ENCODE measurements around the gene TMEM130.
A peak's percentile ranks its signal among the peaks of the same experiment; 100 is the strongest.
"Not testable (repeated sequence)": the region's sequence is repeated elsewhere in the genome, so short reads cannot be mapped to it uniquely, and the experiment has no call there.

TMEM130 gene

DNA sequence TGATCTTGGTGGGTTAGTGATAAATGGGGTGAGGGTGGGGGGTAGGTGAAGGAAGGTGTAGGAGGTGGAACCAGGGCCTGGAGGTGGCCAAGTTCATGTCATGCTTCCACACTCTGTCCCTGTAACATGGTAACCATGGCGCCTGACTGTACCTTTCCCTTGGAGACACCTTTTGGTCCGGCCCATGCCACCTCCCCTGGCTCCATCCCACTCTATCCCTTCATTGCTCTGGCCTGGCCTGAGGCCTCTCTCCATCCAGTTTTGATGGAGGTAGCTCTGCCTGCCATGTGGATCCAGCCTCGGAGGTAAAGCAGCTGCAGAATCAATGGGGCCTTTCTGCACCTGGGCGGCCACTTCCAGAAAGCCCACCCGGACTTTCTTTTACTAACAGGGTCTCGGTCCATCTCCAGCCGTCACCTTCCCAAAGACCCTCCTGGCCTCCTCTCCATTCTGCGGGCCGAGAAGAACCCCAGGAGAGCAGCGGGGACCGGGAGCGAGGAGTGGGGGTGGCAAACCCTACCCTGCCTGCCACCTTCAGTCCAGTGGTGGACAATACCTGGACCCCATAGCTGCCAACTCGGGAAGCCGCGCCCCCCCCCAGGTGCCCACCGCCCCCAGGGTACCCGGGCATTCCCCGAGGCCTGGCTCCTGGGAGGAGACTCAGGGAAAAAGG, 8.0 kb upstream of the TMEM130 start:
- DNase-seq (ENCODE audit: low spot score) = no peak

DNA sequence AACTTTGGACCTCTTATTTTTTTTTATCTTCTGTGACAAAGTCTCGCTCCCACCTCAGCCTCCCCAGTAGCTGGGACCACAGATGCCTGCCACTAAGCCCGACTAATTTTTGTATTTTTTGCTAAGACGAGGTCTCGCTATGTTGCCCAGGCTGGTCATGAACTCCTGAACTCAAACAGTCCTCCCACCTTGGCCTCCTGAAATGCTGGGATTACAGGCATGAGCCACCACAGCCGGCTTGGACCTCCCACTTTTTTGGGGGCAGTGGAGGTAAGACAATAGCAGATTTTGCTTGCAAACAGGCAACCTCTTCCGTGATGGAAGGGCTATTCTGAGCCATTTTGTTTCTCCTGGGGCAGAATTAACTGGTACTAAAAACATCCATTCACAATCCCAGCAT, 7.3 kb upstream of the TMEM130 start:
- DNase-seq (ENCODE audit: low spot score) = no peak

GRCh38 chr7:98875501-98875900, 5.7 kb upstream of the TMEM130 start:
- DNase-seq (ENCODE audit: low spot score) = no peak

GRCh38 chr7:98874942-98875341, 5.1 kb upstream of the TMEM130 start:
- no peak for DNase-seq (ENCODE audit: low spot score)

GRCh38 chr7:98873610-98874009, 3.8 kb upstream of the TMEM130 start:
- not testable (repeated sequence) for DNase-seq (ENCODE audit: low spot score)

DNA sequence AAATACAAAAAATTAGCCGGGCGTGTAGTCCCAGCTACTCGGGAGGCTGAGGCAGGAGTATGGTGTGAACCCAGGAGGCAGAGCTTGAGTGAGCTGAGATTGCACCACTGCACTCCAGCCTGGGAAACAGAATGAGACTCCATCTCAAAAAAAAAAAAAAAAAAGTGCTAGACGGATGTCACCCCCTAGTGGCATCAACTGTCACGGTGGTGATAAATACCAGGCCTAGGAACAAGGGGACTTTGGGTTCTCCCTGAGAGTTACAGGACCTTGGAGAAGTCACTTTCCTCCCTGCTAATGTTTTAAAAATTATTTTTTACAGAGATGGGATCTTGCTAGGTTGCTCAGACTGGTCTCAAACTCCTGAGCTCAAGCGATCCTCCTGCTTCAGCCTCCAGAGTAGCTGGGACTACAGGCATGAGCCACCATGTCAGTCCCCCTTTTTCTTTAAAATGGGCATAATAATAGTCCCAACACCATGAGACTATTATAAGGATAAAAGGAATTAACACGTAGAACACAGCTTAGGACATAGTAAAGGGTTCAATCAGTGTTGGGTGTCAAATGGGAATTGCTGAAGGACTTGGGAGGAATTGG, 2.6 kb upstream of the TMEM130 start:
- no peak for DNase-seq (ENCODE audit: low spot score)

DNA sequence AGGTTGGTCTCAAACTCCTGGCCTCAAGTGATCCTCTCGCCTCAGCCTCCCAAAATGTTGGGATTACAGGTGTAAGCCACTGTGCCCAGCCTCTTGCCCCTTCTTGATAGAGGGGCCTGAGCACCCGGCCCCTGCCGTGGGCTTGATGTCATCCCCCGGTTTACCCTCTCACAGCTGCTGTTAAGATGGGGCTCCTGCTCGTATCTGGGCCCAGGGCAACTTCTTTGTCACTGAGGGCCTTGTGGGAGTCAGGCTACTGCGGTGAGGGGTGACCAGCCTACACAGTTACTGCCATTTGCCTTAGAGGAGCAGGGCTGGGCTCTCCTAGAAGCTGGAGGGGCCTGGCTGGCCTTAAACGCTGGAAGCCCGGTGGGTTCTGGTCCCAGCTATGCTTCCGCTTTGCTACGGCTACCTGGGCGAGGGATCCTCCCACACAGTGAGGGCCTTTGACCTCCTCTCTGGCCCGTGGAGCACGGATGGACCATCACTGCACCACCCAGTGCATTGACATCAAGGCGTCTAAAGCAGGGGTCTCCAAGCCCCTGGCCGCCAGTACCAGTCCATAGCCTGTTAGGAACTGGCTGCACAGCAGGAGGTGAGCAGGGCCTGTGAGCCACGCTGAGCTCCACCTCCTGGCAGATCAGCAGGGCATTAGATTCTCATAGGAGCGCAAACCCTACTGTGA, 1.1 kb upstream of the TMEM130 start:
- no peak for DNase-seq (ENCODE audit: low spot score)

GRCh38 chr7:98870121-98870651, 372 bp upstream of the TMEM130 start:
- peak; percentile 89 for DNase-seq (ENCODE audit: low spot score)

- no peak for DNase-seq (ENCODE audit: low spot score)
These were observed 702 bp downstream of the TMEM130 start for GRCh38 chr7:98869027-98869596.

DNA sequence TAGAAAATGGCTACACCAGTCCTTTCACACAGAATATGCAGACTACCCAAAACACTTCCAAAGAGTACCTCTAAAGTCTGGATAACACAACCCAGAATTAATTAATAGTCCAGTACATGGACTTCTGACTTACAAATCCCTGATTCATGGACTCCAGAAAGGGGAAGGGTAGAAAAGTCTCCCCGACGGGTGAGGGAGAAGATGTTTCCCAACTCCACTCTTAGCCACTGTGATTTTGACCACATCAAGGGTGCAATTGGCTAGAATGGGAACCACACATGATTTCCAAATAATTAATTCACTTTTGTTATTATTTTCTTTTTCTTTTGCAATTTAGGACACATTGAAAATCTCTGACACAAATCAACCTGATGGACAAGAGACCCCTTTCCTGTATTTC, 1.4 kb downstream of the TMEM130 start:
- no peak for DNase-seq (ENCODE audit: low spot score)

- no peak for DNase-seq (ENCODE audit: low spot score)
These were observed 3.0 kb downstream of the TMEM130 start for GRCh38 chr7:98866765-98867164.

GRCh38 chr7:98866351-98866750, 3.5 kb downstream of the TMEM130 start:
- no peak for DNase-seq (ENCODE audit: low spot score)

GRCh38 chr7:98864731-98865453, 4.9 kb downstream of the TMEM130 start:
- DNase-seq (ENCODE audit: low spot score) = peak; percentile 7

DNA sequence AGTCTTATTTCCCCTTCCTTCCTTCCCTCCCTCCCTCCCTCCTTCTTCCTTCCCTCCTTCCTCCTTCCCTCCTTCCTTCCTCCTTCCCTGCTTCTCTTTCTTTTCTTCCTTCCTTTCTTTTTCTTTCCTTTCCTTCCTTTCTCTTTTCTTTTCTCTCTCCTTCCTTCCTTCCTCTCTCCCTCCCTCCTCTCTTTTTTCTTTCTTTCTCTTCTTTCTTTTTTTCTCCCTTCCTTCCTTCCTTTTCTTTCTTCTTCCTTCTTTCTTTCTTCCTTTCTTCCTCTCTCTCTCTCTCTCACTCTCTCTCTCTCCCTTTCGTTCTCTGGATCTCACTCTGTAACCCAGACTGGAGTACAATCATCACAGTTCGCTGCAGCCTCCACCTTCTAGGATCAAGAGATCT, 6.2 kb downstream of the TMEM130 start:
- no peak for DNase-seq (ENCODE audit: low spot score)

GRCh38 chr7:98862716-98863420, 6.9 kb downstream of the TMEM130 start:
- no peak for DNase-seq (ENCODE audit: low spot score)

- DNase-seq (ENCODE audit: low spot score) = no peak
These were observed 7.6 kb downstream of the TMEM130 start for GRCh38 chr7:98862203-98862602.

DNA sequence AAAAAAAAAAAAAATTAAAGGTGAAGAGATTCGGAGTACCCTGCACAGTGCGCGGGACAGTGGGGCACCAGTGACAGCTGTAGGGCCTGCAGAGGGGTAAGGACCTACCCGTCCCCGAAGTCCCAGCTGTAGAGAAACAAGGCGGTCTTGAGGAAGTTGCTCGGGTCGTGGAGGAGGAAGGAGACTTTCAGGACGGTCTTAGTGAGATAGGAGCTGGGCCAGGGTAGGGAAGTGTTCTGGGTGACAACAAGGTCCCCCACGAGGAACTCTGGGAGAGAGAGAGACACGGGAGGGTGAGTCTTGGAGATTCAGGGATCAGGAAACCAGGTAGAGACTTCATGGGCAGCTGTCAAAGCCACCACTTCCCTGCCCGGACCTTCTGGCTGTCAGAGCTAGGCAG, 9.7 kb downstream of the TMEM130 start:
- DNase-seq (ENCODE audit: low spot score) = no peak

- DNase-seq (ENCODE audit: low spot score) = no peak
These were observed 14.0 kb downstream of the TMEM130 start for GRCh38 chr7:98855610-98856422.

GRCh38 chr7:98852826-98853225, 17.0 kb downstream of the TMEM130 start:
- DNase-seq (ENCODE audit: low spot score) = peak; percentile 72

DNA sequence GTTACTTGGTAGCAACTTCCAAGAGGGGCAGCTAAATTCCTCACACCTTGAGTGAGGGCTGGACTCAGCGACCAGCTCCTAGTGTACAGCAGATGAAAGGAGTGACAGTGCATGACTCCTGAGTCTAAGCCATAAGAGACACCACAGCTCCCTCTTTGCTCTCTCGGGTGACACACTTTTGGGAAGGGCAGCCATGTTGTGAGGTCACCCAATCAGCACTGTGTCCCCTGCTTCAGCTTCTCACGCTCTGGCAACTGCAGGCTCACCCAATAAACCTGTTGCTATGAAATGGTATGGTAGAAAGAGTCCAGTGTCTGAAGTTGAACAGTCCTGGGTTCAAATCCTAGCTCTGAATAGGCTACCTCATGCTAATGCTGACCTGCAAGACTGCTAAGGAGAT, 20.9 kb downstream of the TMEM130 start:
- no peak for DNase-seq (ENCODE audit: low spot score)

DNA sequence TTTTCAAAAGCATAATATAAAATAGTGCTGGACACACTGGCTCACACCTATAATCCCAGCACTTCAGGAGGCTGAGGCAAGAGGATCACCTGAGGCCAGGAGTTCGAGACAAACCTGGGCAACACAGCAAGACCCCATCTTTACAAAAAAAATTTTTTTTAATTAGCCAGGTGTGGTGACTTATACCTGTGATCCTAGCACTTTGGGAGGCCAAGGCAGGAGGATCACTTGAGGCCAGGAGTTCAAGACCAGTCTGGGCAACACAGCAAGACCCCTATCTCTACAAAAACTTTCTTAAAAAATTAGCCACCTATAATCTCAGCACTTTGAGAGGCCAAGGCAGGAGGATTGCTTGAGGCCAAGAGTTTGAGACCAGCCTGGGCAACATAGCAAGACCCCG, 27.3 kb downstream of the TMEM130 start:
- not testable (repeated sequence) for DNase-seq (ENCODE audit: low spot score)

All from GM03348 (cell line).